Fibroblast of lung (primary cell): ENCODE results near the gene DNAJA4. TPM values are rescaled to one million over a fixed set of nuclear protein-coding genes. Genes with fewer than 3 reads are reported as not detected.

ENCODE experiments used
- DNase-seq, 2 donors: peaks; one replicate each; pipeline versions ENCODE4 v3.0.0 to v3.0.0-alpha.2; 2010; ENCODE audit warnings: low read depth in 2 of 2
- H2AFZ ChIP-seq: 2 replicates; pipeline ENCODE4 v1.5.1; 2012; ENCODE audit warnings: low read length, control low read depth, inconsistent platforms
- H3K27ac ChIP-seq: 2 replicates; pipeline ENCODE4 v1.5.1; 2011; ENCODE audit warnings: low read length, control low read depth; ENCODE audit not compliant: insufficient read depth
- H3K27me3 ChIP-seq: 2 replicates; pipeline ENCODE4 v1.5.1; 2011; ENCODE audit warnings: mild to moderate bottlenecking, low read length; ENCODE audit not compliant: control insufficient read depth, insufficient read depth
- H3K36me3 ChIP-seq: 2 replicates; pipeline ENCODE4 v1.5.1; 2011; ENCODE audit warnings: low read length; ENCODE audit not compliant: control insufficient read depth, insufficient read depth
- H3K4me1 ChIP-seq: 2 replicates; pipeline ENCODE4 v1.5.1; 2011; ENCODE audit warnings: low read length; ENCODE audit not compliant: control insufficient read depth, insufficient read depth; ENCODE audit errors: extremely low read depth
- H3K4me2 ChIP-seq: 2 replicates; pipeline ENCODE4 v1.5.1; 2011; ENCODE audit warnings: low read length, control low read depth; ENCODE audit not compliant: insufficient read depth; ENCODE audit errors: extremely low read depth
- H3K4me3 ChIP-seq, 4 experiments: fragments of 200-600 bp in 1 of 4; sonication (generic) in 1 of 4; replicated peaks in 1 of 4; 2 replicates each; pipeline ENCODE4 v1.5.1; 2011 to 2016; ENCODE audit warnings: low read length in 4 of 4, low read depth in 3 of 4, mild to moderate bottlenecking in 3 of 4, control low read depth in 2 of 4, inconsistent platforms in 1 of 4, mixed read lengths in 1 of 4; ENCODE audit not compliant: insufficient read depth in 1 of 4; ENCODE audit errors: control extremely low read depth in 1 of 4
- H3K79me2 ChIP-seq: 2 replicates; pipeline ENCODE4 v1.5.1; 2012; ENCODE audit warnings: mild to moderate bottlenecking, low read length, inconsistent platforms; ENCODE audit not compliant: control insufficient read depth, insufficient read depth
- H3K9ac ChIP-seq: 2 replicates; pipeline ENCODE4 v1.5.1; 2011; ENCODE audit warnings: mild to moderate bottlenecking, low read length, control low read depth; ENCODE audit not compliant: insufficient read depth
- H3K9me3 ChIP-seq: 2 replicates; pipeline ENCODE4 v1.5.1; 2012; ENCODE audit warnings: low read depth, low read length; ENCODE audit not compliant: control insufficient read depth, insufficient read depth
- H4K20me1 ChIP-seq: 2 replicates; pipeline ENCODE4 v1.5.1; 2011; ENCODE audit warnings: low read length; ENCODE audit not compliant: control insufficient read depth, insufficient read depth; ENCODE audit errors: extremely low read depth
- CTCF ChIP-seq, 2 donors: IDR thresholded peaks in 1 of 2; conservative IDR thresholded peaks in 1 of 2; 1 replicate in 1 of 2; 2 replicates in 1 of 2; pipeline ENCODE4 v1.5.1; 2011 to 2012; ENCODE audit warnings: low read length in 2 of 2, control low read depth in 1 of 2, inconsistent platforms in 1 of 2, low read depth in 1 of 2, mild to moderate bottlenecking in 1 of 2
- EZH2 ChIP-seq: IDR thresholded peaks from 2 replicates; pipeline ENCODE4 v1.5.1; 2012; ENCODE audit warnings: low read length, control low read depth, mild to moderate bottlenecking; ENCODE audit errors: missing control alignments
- polyA plus RNA-seq, 2 donors: library from polyadenylated mRNA; depleted of rRNA in 1 of 2; stranded (reverse) in 1 of 2; unstranded in 1 of 2; fragments of >200 nt; gene quantifications; 2 replicates each; pipeline ENCODE4 v1.2.1, GENCODE V29; 2011 to 2012; ENCODE audit warnings: missing spikeins in 1 of 2
- total RNA-seq: library from RNA; depleted of rRNA; stranded (reverse); fragments of >200 nt; gene quantifications from 2 replicates; pipeline ENCODE4 v1.2.1, GENCODE V29; 2014

The DNAJA4 gene
- total and polyA plus RNA-seq, 2 donors (not counting 1 experiment from before 2014, with no cell fraction given), result 2.3 to 7.9 TPM

GRCh38 chr15:78292219-78292618, 27.9 kb downstream of the DNAJA4 start:
- Histone ChIP-seq H3K36me3 (peaks cover 9% of the 10 kb centered on the region), H3K79me2 (peaks cover 2% of the 10 kb centered on the region), H2AFZ (no peak overlapping the region), H3K4me3 (no peak overlapping the region), H3K4me2 (no peak overlapping the region), H3K9ac (no peak overlapping the region), H3K4me1 (no peaks in the 10 kb centered on the region), H4K20me1 (no peaks in the 10 kb centered on the region), H3K9me3 (no peaks in the 10 kb centered on the region), H3K27me3 (no peaks in the 10 kb centered on the region), H3K27ac (no peak overlapping the region)
- DNase-seq, result no peak
- TF ChIP-seq CTCF (conservative IDR thresholded peaks at IDR 0.05 in 1 of 2, IDR thresholded peaks at IDR 0.05 in 1 of 2; ENCODE audit: low read depth in 1 of 2, low read length in 2 of 2) (no peak), EZH2 (no peak)

GRCh38 chr15:78299101-78299930, 35.0 kb downstream of the DNAJA4 start, which contains the start of gene SKIC8:
Gene SKIC8 (minus strand): TSS chr15:78299609. CDS start chr15:78295686, 3,923 bp downstream.
- Histone ChIP-seq H3K4me3 (peak within 1 kb of the TSS; percentile 64 to 97 (median 86)), H3K79me2 (peaks cover 18% of the 10 kb centered on the region), H3K36me3 (no peaks in the 10 kb centered on the region), H3K4me2 (peak within 1 kb of the TSS; percentile 69), H3K27me3 (no peaks in the 10 kb centered on the region), H4K20me1 (no peaks in the 10 kb centered on the region), H3K9ac (peak within 1 kb of the TSS; percentile 79), H2AFZ (peak within 1 kb of the TSS; percentile 93), H3K27ac (peak within 1 kb of the TSS; percentile 72), H3K4me1 (peaks cover 11% of the 10 kb centered on the region), H3K9me3 (no peaks in the 10 kb centered on the region)
- DNase-seq, result peak; percentile 91 to 92
- TF ChIP-seq EZH2, result no peak
- TF ChIP-seq CTCF (conservative IDR thresholded peaks at IDR 0.05 in 1 of 2, IDR thresholded peaks at IDR 0.05 in 1 of 2; ENCODE audit: low read depth in 1 of 2, low read length in 2 of 2), result peak in 1 of 2 donors; percentile 3

- Histone ChIP-seq H3K4me1 (peaks cover 11% of the 10 kb centered on the region), H3K4me3 (no peak overlapping the region), H3K4me2 (no peak overlapping the region), H3K9ac (no peak overlapping the region), H3K9me3 (no peaks in the 10 kb centered on the region), H2AFZ (no peak overlapping the region), H3K27me3 (no peaks in the 10 kb centered on the region), H3K79me2 (peaks cover 18% of the 10 kb centered on the region), H3K27ac (no peak overlapping the region), H3K36me3 (no peaks in the 10 kb centered on the region), H4K20me1 (no peaks in the 10 kb centered on the region)
- TF ChIP-seq CTCF (conservative IDR thresholded peaks at IDR 0.05 in 1 of 2, IDR thresholded peaks at IDR 0.05 in 1 of 2; ENCODE audit: low read depth in 1 of 2, low read length in 2 of 2) (no peak), EZH2 (no peak)
- DNase-seq, result no peak
Observed at GRCh38 chr15:78301326-78301725, 37.0 kb downstream of the DNAJA4 start.
